ENCODE data around the gene DCLK1. TPM values are rescaled to one million over a fixed set of nuclear protein-coding genes. Genes with fewer than 3 reads are reported as not detected.

Gene DCLK1
- total and polyA plus RNA-seq, 10 of the 15 experiments (the other 5 are each of a cell fraction or from before 2014, with no cell fraction given): not detected

- TF ChIP-seq, protein P1, sequence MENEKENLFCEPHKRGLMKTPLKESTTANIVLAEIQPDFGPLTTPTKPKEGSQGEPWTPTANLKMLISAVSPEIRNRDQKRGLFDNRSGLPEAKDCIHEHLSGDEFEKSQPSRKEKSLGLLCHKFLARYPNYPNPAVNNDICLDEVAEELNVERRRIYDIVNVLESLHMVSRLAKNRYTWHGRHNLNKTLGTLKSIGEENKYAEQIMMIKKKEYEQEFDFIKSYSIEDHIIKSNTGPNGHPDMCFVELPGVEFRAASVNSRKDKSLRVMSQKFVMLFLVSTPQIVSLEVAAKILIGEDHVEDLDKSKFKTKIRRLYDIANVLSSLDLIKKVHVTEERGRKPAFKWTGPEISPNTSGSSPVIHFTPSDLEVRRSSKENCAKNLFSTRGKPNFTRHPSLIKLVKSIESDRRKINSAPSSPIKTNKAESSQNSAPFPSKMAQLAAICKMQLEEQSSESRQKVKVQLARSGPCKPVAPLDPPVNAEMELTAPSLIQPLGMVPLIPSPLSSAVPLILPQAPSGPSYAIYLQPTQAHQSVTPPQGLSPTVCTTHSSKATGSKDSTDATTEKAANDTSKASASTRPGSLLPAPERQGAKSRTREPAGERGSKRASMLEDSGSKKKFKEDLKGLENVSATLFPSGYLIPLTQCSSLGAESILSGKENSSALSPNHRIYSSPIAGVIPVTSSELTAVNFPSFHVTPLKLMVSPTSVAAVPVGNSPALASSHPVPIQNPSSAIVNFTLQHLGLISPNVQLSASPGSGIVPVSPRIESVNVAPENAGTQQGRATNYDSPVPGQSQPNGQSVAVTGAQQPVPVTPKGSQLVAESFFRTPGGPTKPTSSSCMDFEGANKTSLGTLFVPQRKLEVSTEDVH (IDR thresholded peaks at IDR 0.05; ENCODE audit: low read depth, partially characterized antibody): no peak
- no peak for TF ChIP-seq TCF7 (IDR thresholded peaks at IDR 0.05; ENCODE audit: borderline replicate concordance)
Observed at GRCh38 chr13:36166046-36166445, 34.9 kb upstream of the DCLK1 start (continued).

DNA sequence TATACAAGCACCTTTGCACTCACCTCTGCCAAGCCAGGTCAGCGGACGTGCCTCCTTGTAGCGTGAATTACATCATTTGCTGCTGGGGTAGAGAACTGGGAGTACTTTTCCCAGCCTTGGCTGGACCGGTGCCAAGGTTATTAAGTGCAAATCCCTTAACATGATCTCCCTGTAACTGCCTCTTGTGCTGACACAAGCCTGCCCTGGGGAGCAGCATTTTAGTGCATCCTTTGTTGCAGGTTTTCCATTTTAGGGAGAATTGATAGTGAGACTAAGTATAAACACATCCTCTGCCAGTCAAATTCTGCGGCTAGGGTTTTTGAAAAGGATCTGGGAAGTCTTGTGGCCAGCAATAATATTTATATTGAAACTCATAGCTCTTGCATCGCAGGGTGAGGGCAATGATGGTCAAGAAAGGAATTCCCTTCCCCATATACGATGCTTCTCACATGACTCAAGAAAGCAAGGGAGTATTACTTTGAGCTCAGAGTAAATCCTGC lies 32.7 kb upstream of the DCLK1 start:
- RAD21 ChIA-PET (ENCODE audit: unreplicated experiment): interaction anchor here (1.0 kb wide), 1 partner anchor 111 kb away, joined by 3 read pairs; no protein-coding TSS in a partner anchor
- in situ Hi-C loops (cut with MboI) (no loop called here), intact Hi-C loops (cut with micrococcal nuclease; ENCODE audit: unreplicated experiment) (no loop called here)
- no peak overlapping the region for H3K9ac ChIP-seq (ENCODE audit: control insufficient read depth, insufficient read depth, low read length)
- no peaks in the 10 kb centered on the region for H4K20me1 ChIP-seq (ENCODE audit: control insufficient read depth, insufficient read depth)
- no TSS peak for BruUV-seq (replicated peaks)
- SMC1A ChIA-PET (ENCODE audit: uncharacterized antibody, unreplicated experiment): no interaction called here
- no peak overlapping the region for H3K27ac ChIP-seq (ENCODE audit: control insufficient read depth, insufficient read depth)
- H3K4me2 ChIP-seq (ENCODE audit: control insufficient read depth, insufficient read depth): no peak overlapping the region
- no peaks in the 10 kb centered on the region for H3K9me3 ChIP-seq (replicated peaks; ENCODE audit: control insufficient read depth, insufficient read depth, low read length)
- no peak overlapping the region for H2AFZ ChIP-seq (ENCODE audit: control insufficient read depth, low read depth, low read length)
- no peak overlapping the region for H3K4me3 ChIP-seq
- H3K27me3 ChIP-seq (replicated peaks in 1 of 2; ENCODE audit: control insufficient read depth in 2 of 2, insufficient read depth in 2 of 2, low read length in 1 of 2): no peaks in the 10 kb centered on the region
- H3K36me3 ChIP-seq (ENCODE audit: control insufficient read depth in 2 of 2, insufficient read depth in 2 of 2, low read length in 1 of 2): no peaks in the 10 kb centered on the region
- FAIRE-seq: no peak
- POLR2A ChIA-PET: no interaction called here
- no peak for DNase-seq (ENCODE audit: low read depth, low spot score)
- TF ChIP-seq ZNF207 (IDR thresholded peaks at IDR 0.05; ENCODE audit: borderline replicate concordance): no peak
- TF ChIP-seq HSF1 (IDR thresholded peaks at IDR 0.05; ENCODE audit: low read depth, low read length): no peak
- TF ChIP-seq, protein P2, sequence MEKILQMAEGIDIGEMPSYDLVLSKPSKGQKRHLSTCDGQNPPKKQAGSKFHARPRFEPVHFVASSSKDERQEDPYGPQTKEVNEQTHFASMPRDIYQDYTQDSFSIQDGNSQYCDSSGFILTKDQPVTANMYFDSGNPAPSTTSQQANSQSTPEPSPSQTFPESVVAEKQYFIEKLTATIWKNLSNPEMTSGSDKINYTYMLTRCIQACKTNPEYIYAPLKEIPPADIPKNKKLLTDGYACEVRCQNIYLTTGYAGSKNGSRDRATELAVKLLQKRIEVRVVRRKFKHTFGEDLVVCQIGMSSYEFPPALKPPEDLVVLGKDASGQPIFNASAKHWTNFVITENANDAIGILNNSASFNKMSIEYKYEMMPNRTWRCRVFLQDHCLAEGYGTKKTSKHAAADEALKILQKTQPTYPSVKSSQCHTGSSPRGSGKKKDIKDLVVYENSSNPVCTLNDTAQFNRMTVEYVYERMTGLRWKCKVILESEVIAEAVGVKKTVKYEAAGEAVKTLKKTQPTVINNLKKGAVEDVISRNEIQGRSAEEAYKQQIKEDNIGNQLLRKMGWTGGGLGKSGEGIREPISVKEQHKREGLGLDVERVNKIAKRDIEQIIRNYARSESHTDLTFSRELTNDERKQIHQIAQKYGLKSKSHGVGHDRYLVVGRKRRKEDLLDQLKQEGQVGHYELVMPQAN (conservative IDR thresholded peaks at IDR 0.05): no peak
- TF ChIP-seq ZNF24 (IDR thresholded peaks at IDR 0.05): no peak
- TF ChIP-seq, protein P3, sequence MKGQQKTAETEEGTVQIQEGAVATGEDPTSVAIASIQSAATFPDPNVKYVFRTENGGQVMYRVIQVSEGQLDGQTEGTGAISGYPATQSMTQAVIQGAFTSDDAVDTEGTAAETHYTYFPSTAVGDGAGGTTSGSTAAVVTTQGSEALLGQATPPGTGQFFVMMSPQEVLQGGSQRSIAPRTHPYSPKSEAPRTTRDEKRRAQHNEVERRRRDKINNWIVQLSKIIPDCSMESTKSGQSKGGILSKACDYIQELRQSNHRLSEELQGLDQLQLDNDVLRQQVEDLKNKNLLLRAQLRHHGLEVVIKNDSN (IDR thresholded peaks at IDR 0.05; ENCODE audit: borderline replicate concordance, extremely low read length, insufficient read depth, low read depth, low read length): no peak
- H3K4me1 ChIP-seq (ENCODE audit: control insufficient read depth, insufficient read depth, low read length): no peaks in the 10 kb centered on the region
- no peaks in the 10 kb centered on the region for H3K79me2 ChIP-seq (ENCODE audit: control insufficient read depth, insufficient read depth, low read length)
- CTCF ChIA-PET: interaction anchor here (1.0 to 1.3 kb wide), 2 partner anchors 17 to 119 kb away, joined by 3 read pairs; no protein-coding TSS in a partner anchor
- no peak for ATAC-seq
- WGBS (ENCODE audit: insufficient coverage, insufficient replicate concordance, low lambda C conversion rate, missing lambda C conversion rate): 9% methylated on average over 7 of the region's 7 CpGs
